Activated T-cell treated with anti-CD3 and anti-CD28 coated beads, Interleukin-2, amount 50 U/mL, for 72 hours (primary cell): ENCODE data around the gene TM4SF1. TPM values are rescaled to one million over a fixed set of nuclear protein-coding genes. Genes with fewer than 3 reads are reported as not detected.

Source experiments
- ATAC-seq, 2 donors: fragments of 150-1000 bp; cut with Tn5 transposase; replicated peaks in 1 of 2; 2 replicates each; pipeline ENCODE4 v1.10.0; 2021; ENCODE audit warnings: moderate library complexity in 2 of 2, mild to moderate bottlenecking in 1 of 2
- DNase-seq, 2 donors: peaks; one replicate each; pipeline ENCODE4 v3.0.0; 2021 to 2022; ENCODE audit warnings: mixed read lengths in 1 of 2
- H3K27ac Mint-ChIP-seq: one replicate; pipeline ENCODE4 v1.8.0; 2022; ENCODE audit warnings: mild to moderate bottlenecking, moderate library complexity, mixed read lengths
- H3K27me3 Mint-ChIP-seq: one replicate; pipeline ENCODE4 v1.8.0; 2022; ENCODE audit warnings: low read depth, mixed read lengths
- H3K36me3 Mint-ChIP-seq, 2 donors: one replicate each; pipeline ENCODE4 v1.8.0; 2022; ENCODE audit warnings: mixed read lengths in 2 of 2, mild to moderate bottlenecking in 1 of 2; ENCODE audit not compliant: insufficient read depth in 2 of 2
- H3K4me1 Mint-ChIP-seq: one replicate; pipeline ENCODE4 v1.8.0; 2022; ENCODE audit warnings: low read depth, mixed read lengths
- H3K4me3 Mint-ChIP-seq, 2 donors: one replicate each; pipeline ENCODE4 v1.8.0; 2022; ENCODE audit warnings: mild to moderate bottlenecking in 2 of 2, mixed read lengths in 2 of 2, moderate library complexity in 2 of 2
- H3K9me3 Mint-ChIP-seq, 2 donors: one replicate each; pipeline ENCODE4 v1.8.0; 2022; ENCODE audit warnings: mixed read lengths in 2 of 2
- total RNA-seq, 2 donors: library from RNA; stranded (reverse); gene quantifications; one replicate each; pipeline ENCODE4 v1.2.3, GENCODE V29; 2022

TM4SF1 gene
- total RNA-seq, 2 donors from 2014 or later, result 0.23 TPM; not detected in 1

GRCh38 chr3:149403443-149403842, 26.0 kb upstream of the TM4SF1 start:
- no peak for DNase-seq
- Mint-ChIP-seq H3K27ac (no peak overlapping the region), H3K27me3 (no peaks in the 10 kb centered on the region), H3K4me3 (no peak overlapping the region), H3K36me3 (no peaks in the 10 kb centered on the region), H3K4me1 (no peaks in the 10 kb centered on the region), H3K9me3 (no peaks in the 10 kb centered on the region)
- no peak for ATAC-seq

- Mint-ChIP-seq H3K27ac (no peak overlapping the region), H3K36me3 (no peaks in the 10 kb centered on the region), H3K27me3 (no peaks in the 10 kb centered on the region), H3K4me1 (no peaks in the 10 kb centered on the region), H3K4me3 (no peak overlapping the region), H3K9me3 (no peaks in the 10 kb centered on the region)
- DNase-seq, result no peak
- no peak for ATAC-seq
Observed at GRCh38 chr3:149402481-149402880, 25.0 kb upstream of the TM4SF1 start.

GRCh38 chr3:149401926-149402310, 24.5 kb upstream of the TM4SF1 start:
- Mint-ChIP-seq H3K27me3 (peaks cover under 1% of the 10 kb centered on the region), H3K36me3 (no peaks in the 10 kb centered on the region), H3K4me1 (no peaks in the 10 kb centered on the region), H3K4me3 (no peak overlapping the region), H3K27ac (no peak overlapping the region), H3K9me3 (no peaks in the 10 kb centered on the region)
- no peak for ATAC-seq
- DNase-seq, result no peak

GRCh38 chr3:149401212-149401925, 23.9 kb upstream of the TM4SF1 start:
- Mint-ChIP-seq H3K4me1 (no peaks in the 10 kb centered on the region), H3K27me3 (peaks cover 6% of the 10 kb centered on the region), H3K27ac (no peak overlapping the region), H3K4me3 (no peak overlapping the region), H3K36me3 (no peaks in the 10 kb centered on the region), H3K9me3 (no peaks in the 10 kb centered on the region)
- no peak for DNase-seq
- no peak for ATAC-seq

GRCh38 chr3:149400645-149401044, 23.2 kb upstream of the TM4SF1 start:
- Mint-ChIP-seq H3K27me3 (peaks cover 6% of the 10 kb centered on the region), H3K4me3 (no peak overlapping the region), H3K9me3 (no peaks in the 10 kb centered on the region), H3K36me3 (no peaks in the 10 kb centered on the region), H3K27ac (no peak overlapping the region), H3K4me1 (no peaks in the 10 kb centered on the region)
- ATAC-seq, result no peak
- DNase-seq, result no peak

GRCh38 chr3:149398296-149398695, 20.8 kb upstream of the TM4SF1 start:
- H3K4me1 Mint-ChIP-seq, result no peaks in the 10 kb centered on the region
- no peak overlapping the region for H3K27ac Mint-ChIP-seq
- no peaks in the 10 kb centered on the region for H3K9me3 Mint-ChIP-seq
- no peak overlapping the region for H3K4me3 Mint-ChIP-seq
- no peak for DNase-seq
- ATAC-seq, result no peak
- H3K36me3 Mint-ChIP-seq, result no peaks in the 10 kb centered on the region
- peaks cover 6% of the 10 kb centered on the region for H3K27me3 Mint-ChIP-seq

GRCh38 chr3:149397528-149397927, 20.1 kb upstream of the TM4SF1 start:
- Mint-ChIP-seq H3K27me3 (peaks cover 6% of the 10 kb centered on the region), H3K27ac (no peak overlapping the region), H3K9me3 (no peaks in the 10 kb centered on the region), H3K36me3 (no peaks in the 10 kb centered on the region), H3K4me3 (no peak overlapping the region), H3K4me1 (no peaks in the 10 kb centered on the region)
- ATAC-seq (no peak), DNase-seq (no peak)

GRCh38 chr3:149396476-149396875, 19.0 kb upstream of the TM4SF1 start:
- H3K4me3 Mint-ChIP-seq, result no peak overlapping the region
- no peak for DNase-seq
- no peaks in the 10 kb centered on the region for H3K9me3 Mint-ChIP-seq
- no peak overlapping the region for H3K27ac Mint-ChIP-seq
- H3K36me3 Mint-ChIP-seq, result no peaks in the 10 kb centered on the region
- no peaks in the 10 kb centered on the region for H3K4me1 Mint-ChIP-seq
- ATAC-seq, result no peak
- peaks cover 6% of the 10 kb centered on the region for H3K27me3 Mint-ChIP-seq

GRCh38 chr3:149395107-149396089, 17.9 kb upstream of the TM4SF1 start:
- no peak overlapping the region for H3K4me3 Mint-ChIP-seq
- no peaks in the 10 kb centered on the region for H3K9me3 Mint-ChIP-seq
- no peak for ATAC-seq
- no peak overlapping the region for H3K27ac Mint-ChIP-seq
- peaks cover 6% of the 10 kb centered on the region for H3K27me3 Mint-ChIP-seq
- H3K36me3 Mint-ChIP-seq, result no peaks in the 10 kb centered on the region
- no peak for DNase-seq
- no peaks in the 10 kb centered on the region for H3K4me1 Mint-ChIP-seq

GRCh38 chr3:149393345-149394160, 16.1 kb upstream of the TM4SF1 start:
- Mint-ChIP-seq H3K4me1 (no peaks in the 10 kb centered on the region), H3K27ac (no peak overlapping the region), H3K9me3 (no peaks in the 10 kb centered on the region), H3K27me3 (peaks cover 6% of the 10 kb centered on the region), H3K36me3 (no peaks in the 10 kb centered on the region), H3K4me3 (no peak overlapping the region)
- DNase-seq (peak; percentile 31 to 33), ATAC-seq (no peak)

- ATAC-seq (no peak), DNase-seq (no peak)
- Mint-ChIP-seq H3K4me1 (no peaks in the 10 kb centered on the region), H3K36me3 (no peaks in the 10 kb centered on the region), H3K9me3 (no peaks in the 10 kb centered on the region), H3K27ac (no peak overlapping the region), H3K4me3 (no peak overlapping the region), H3K27me3 (peaks cover 13% of the 10 kb centered on the region)
Observed at GRCh38 chr3:149391960-149392359, 14.5 kb upstream of the TM4SF1 start.

GRCh38 chr3:149390772-149391212, 13.3 kb upstream of the TM4SF1 start:
- no peak for DNase-seq
- Mint-ChIP-seq H3K9me3 (no peaks in the 10 kb centered on the region), H3K27ac (no peak overlapping the region), H3K27me3 (peaks cover 7% of the 10 kb centered on the region), H3K36me3 (no peaks in the 10 kb centered on the region), H3K4me1 (no peaks in the 10 kb centered on the region), H3K4me3 (no peak overlapping the region)
- no peak for ATAC-seq

GRCh38 chr3:149390294-149390693, 12.8 kb upstream of the TM4SF1 start:
- Mint-ChIP-seq H3K27me3 (peaks cover 7% of the 10 kb centered on the region), H3K4me3 (no peak overlapping the region), H3K4me1 (no peaks in the 10 kb centered on the region), H3K9me3 (no peaks in the 10 kb centered on the region), H3K36me3 (no peaks in the 10 kb centered on the region), H3K27ac (no peak overlapping the region)
- no peak for DNase-seq
- no peak for ATAC-seq
